HG03135 (cell line): ENCODE data around the gene SETBP1.

ENCODE experiments used
- ATAC-seq: cut with Tn5 transposase; IDR thresholded peaks from one replicate; pipeline ENCODE4 v1.9.1; 2021; ENCODE audit warnings: mild to moderate bottlenecking, moderate library complexity; ENCODE audit not compliant: unreplicated experiment

The SETBP1 gene

GRCh38 chr18:44754567-44754966, 73.9 kb downstream of the SETBP1 start:
- no peak for ATAC-seq

- ATAC-seq = peak; percentile 98
Measured at GRCh38 chr18:44758861-44759631, 78.4 kb downstream of the SETBP1 start.

GRCh38 chr18:44759925-44760342, 79.2 kb downstream of the SETBP1 start:
- peak; percentile 57 for ATAC-seq

- no peak for ATAC-seq
Measured at GRCh38 chr18:44761812-44762211, 81.1 kb downstream of the SETBP1 start.

DNA sequence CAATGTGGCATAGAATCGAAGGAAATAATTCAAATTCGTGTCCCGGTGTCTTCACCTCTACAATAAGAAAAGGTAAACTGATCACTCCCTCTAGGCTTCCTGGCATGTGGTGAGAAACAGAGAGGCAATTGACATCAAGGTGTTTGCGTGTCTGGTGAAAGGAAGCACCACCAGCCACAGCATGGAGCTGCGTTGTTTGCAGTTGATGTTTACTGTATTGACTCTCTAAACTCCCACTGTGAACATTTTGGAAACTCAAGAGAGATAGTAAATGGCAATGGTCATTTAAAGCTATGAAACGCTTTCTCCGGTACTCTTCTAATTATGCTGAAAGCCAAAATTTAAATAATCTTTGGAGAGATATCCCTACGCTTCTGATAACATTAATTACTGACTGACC, 82.6 kb downstream of the SETBP1 start:
- ATAC-seq = no peak

GRCh38 chr18:44764863-44765262, 84.2 kb downstream of the SETBP1 start:
- ATAC-seq = no peak

DNA sequence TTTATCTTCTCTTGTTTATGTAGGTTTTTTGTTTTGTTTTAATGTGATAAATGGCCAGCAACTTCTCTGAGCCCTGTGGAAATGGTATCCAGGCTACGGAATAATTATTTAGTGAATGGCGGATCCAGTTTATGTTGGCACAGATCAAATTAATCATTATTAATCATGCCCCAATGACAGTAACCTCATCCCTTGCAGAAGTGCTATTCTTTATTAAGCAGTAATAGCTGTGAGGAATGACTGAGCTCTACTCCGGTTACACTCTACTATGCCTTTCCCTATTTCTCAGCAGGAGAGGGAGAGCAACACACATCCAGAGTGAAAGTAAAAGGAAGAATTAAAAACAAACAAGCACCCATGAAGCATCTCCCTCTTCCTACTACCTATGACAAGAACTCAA, 84.8 kb downstream of the SETBP1 start:
- no peak for ATAC-seq

DNA sequence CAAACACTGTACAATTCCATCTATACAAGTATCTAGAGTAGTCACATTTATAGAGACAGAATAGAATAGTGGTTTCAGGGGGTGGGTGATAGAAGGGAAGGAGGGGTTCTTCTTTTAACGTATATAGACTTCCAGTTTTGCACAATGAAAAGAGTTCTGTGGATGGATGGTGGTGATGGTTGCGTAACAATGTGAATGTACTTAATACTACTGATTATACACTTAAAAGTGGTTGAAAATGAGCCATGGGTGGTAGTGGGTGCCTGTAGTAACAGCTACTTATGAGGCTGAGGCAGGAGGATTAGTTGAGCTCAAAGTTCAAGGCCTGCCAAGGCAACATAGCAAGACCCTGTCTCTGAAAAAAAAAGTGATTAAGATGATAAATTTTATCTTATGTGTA, 85.8 kb downstream of the SETBP1 start:
- no peak for ATAC-seq

GRCh38 chr18:44767807-44768206, 87.1 kb downstream of the SETBP1 start:
- ATAC-seq = no peak

DNA sequence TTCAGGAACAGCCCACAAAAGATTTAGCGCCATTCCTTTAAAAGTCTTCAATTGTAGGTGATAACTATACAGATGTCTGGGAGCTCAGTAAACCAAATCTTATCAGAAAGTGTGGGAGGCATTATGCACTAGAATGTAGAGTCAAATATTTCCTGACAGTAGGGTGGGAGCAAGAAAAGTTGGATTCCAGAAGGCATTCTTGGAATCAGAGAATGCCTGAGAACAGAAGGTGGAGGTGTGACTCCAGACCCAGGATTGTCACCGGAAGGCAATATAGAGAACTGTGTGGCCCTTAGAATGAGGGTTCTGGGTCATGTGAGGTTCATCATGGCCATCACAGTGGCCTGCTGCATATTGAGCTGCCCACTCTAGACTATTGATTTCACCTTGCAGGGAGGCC, 90.0 kb downstream of the SETBP1 start:
- no peak for ATAC-seq

DNA sequence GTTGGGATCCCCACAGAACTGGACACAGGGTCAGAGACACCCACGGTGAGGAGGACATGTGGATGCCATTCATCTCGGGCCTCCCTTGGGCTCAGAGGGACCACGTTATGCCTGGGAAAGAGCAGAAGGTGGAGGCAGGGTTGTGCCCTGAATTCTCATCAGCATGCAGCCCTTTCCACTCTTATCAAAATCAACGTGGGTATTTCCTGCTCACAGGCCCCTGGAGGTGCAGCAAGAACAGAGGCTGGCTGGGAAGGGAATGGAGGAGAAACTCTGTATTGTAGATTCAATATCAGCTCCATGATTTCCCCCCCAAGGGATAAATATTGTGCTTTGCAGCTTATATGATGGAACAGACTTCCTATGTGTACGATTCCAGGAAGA, 90.9 kb downstream of the SETBP1 start:
- no peak for ATAC-seq

DNA sequence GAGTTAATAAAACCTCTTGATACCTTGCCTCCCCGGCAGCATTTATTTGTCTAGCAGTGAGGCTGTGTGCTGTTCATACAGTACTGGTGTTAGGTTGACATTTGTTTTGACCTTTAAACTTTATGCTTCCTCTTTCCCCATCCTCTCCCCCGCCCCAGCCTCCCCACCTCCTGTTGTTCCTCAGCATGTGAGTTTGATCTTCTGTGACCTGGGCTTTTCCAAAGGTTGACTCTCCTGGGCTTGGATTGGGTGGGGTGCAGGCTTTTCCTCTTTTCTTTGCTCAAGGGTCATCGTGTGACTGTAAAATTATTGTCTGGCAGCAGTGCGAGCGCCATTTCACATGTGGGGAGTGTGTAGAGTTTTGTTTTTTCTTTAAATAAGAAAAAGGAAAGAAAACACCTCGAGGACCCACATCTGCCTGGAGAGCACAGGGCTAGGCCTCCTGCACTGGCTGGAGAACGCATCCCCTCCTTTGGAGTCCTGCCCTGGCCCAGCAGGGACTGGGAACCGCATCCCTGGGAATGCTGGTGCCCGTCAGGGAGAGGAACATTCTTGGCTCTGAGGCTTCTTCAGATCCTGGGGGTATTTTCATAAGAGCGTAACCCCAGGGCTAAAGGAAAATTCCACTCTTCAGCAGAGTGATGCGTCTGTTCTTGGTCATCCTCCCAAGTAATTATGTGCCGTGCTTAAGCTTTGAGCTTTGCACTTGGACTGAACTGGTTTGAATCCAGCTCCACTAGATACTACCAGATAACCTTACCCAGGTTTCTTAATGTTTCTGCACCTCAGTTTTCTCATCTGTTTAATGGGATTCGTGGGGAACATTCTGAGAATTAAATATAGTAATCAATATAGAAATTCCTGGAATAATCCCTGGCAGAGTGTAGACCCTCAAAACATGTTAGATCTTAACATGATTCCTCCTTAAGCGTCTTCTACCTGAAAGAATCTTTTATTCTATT, 91.5 kb downstream of the SETBP1 start:
- ATAC-seq = no peak

GRCh38 chr18:44773640-44774155, 93.0 kb downstream of the SETBP1 start:
- ATAC-seq = no peak

DNA sequence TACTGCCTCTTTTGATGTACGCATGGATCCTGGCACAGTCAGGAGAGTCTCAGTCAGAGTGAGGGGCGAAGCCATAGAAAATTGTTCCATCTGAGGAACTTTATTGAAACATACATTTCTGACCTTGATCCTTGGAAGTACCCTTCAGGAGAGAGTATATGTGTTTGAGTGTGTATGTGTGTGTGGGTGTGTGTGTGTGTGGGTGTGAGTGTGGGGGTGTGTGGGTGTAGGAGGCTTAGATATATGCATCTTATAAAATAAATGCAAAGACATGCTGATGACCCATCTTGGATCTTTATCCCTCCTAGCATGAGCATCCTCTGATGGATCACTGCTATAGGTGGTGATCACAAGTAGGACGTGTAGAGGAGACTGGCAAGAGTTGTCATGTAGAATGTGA, 93.5 kb downstream of the SETBP1 start:
- ATAC-seq = no peak

DNA sequence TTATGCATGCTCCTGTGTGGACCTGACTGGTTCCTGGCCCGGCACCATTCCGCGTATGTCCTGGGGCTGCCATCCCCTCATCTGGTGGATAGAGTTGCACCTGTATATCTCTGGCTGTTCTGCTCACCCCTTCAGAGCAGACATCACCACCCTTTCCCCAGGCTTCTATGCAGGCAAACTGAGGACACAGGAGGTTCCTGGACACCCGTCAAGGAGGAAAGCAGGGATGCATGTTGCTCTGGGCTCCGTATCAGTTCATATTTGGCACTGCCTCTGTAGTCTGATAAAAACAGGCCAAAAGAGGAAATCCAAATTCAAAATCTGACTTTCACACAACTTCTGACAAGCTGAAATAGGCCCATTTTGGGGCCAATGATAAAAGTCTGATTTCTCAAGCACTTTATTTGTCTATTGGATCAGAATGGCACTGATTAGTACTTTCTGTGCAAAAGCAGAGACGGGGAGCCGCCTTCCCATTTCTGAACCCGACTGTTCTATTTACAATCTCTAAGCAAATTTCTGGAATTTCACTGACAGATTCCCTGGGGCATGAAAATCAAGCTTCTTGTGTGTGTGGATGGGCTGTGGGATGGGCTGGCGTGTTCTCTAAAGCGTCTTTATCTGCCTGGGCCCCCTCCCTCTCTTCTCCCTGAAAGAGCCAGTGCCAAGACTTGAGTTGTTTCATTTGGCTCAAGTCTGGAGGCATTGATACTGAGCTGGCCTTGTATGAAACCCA, 96.9 kb downstream of the SETBP1 start:
- ATAC-seq = no peak

- ATAC-seq = no peak
Measured at GRCh38 chr18:44778788-44779187, 98.1 kb downstream of the SETBP1 start.

GRCh38 chr18:44779753-44780292, 99.1 kb downstream of the SETBP1 start:
- ATAC-seq = no peak

- no peak for ATAC-seq
Measured at GRCh38 chr18:44781886-44782285, 101.2 kb downstream of the SETBP1 start.

- ATAC-seq = no peak
Measured at GRCh38 chr18:44782617-44783016, 101.9 kb downstream of the SETBP1 start.

GRCh38 chr18:44783371-44783770, 102.7 kb downstream of the SETBP1 start:
- ATAC-seq = no peak

DNA sequence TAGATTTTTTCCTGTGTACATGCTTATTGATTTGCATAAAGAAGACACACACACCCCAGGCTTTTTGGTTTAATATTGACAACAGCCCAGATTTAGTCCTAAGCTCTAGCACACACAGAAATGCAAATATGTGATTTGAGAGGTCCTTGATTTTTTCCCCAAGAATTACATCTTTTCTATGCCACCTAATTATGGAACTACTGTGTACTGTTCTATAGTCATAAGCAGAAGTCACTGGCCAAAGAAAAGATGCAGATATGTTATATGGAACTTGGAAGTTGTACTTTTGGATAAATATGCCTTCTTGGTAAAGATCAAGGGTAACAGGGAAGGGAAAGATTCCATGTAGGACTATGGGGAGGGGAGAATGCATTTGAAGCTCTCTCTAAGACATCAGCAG, 105.6 kb downstream of the SETBP1 start:
- peak; percentile 12 for ATAC-seq
